Immature natural killer cell (primary cell): ENCODE measurements around the gene RIMBP2. TPM values are rescaled to one million over a fixed set of nuclear protein-coding genes. Genes with fewer than 3 reads are reported as not detected.

Source experiments
- DNase-seq, 3 donors: peaks; one replicate each; pipeline ENCODE4 v3.0.0; 2022; ENCODE audit warnings: mixed read lengths in 1 of 3
- H3K27ac Mint-ChIP-seq, 6 donors: one replicate each; pipeline ENCODE4 v1.8.0; 2020; ENCODE audit warnings: mixed read lengths in 6 of 6, mild to moderate bottlenecking in 5 of 6, inconsistent platforms in 4 of 6, moderate library complexity in 3 of 6
- H3K27me3 Mint-ChIP-seq, 3 donors: one replicate each; pipeline ENCODE4 v1.8.0; 2020 to 2021; ENCODE audit warnings: low read depth in 3 of 3, mild to moderate bottlenecking in 3 of 3, mixed read lengths in 3 of 3, moderate library complexity in 3 of 3, inconsistent platforms in 1 of 3
- H3K36me3 Mint-ChIP-seq, 3 donors: one replicate each; pipeline ENCODE4 v1.8.0; 2020; ENCODE audit warnings: mixed read lengths in 3 of 3, inconsistent platforms in 2 of 3, mild to moderate bottlenecking in 2 of 3
- H3K4me1 Mint-ChIP-seq, 2 donors: one replicate each; pipeline ENCODE4 v1.8.0; 2020; ENCODE audit warnings: inconsistent platforms in 2 of 2, mild to moderate bottlenecking in 2 of 2, mixed read lengths in 2 of 2, moderate library complexity in 1 of 2
- H3K4me3 Mint-ChIP-seq, 5 donors: one replicate each; pipeline ENCODE4 v1.8.0; 2020; ENCODE audit warnings: mild to moderate bottlenecking in 5 of 5, mixed read lengths in 5 of 5, inconsistent platforms in 3 of 5, moderate library complexity in 3 of 5
- H3K9me3 Mint-ChIP-seq, 6 donors: one replicate each; pipeline ENCODE4 v1.8.0; 2020; ENCODE audit warnings: mild to moderate bottlenecking in 6 of 6, mixed read lengths in 6 of 6, inconsistent platforms in 4 of 6, moderate library complexity in 3 of 6
- polyA plus RNA-seq, 3 donors: library from polyadenylated mRNA; unstranded; fragments of 300-500 nt; fragmentation: Illumina TruSeq; gene quantifications; one replicate each; pipeline ENCODE4 v1.2.3, GENCODE V29; 2021

Gene RIMBP2
- polyA plus RNA-seq, 3 donors from 2014 or later = not detected

DNA sequence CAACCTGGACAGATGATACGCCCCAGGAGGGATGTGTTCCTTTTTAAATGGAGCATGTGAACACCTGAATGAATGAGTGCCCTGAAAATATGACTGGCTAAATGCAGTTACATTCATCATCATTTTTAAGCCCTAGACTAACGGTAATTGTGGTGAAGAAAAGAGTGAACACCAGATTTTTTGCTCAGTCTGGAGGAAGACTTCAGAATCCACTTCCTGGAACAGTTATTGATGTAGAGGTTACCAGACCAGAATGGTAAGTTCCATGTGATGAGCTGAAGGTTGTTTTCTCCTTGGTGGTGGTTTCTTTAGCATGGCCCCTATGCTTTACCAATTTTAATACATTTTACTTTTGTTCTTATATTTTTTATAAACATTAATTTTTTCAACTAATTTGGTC, 349.1 kb downstream of the RIMBP2 start:
- peaks cover 1 to 7% (median 6%) of the 10 kb centered on the region in 3 donors for H3K27me3 Mint-ChIP-seq
- no peaks in the 10 kb centered on the region for H3K9me3 Mint-ChIP-seq
- no peak overlapping the region for H3K27ac Mint-ChIP-seq
- no peaks in the 10 kb centered on the region for H3K36me3 Mint-ChIP-seq
- H3K4me1 Mint-ChIP-seq = no peaks in the 10 kb centered on the region
- no peak overlapping the region for H3K4me3 Mint-ChIP-seq
- DNase-seq = no peak

- no peak for DNase-seq
- Mint-ChIP-seq H3K4me1 (no peaks in the 10 kb centered on the region), H3K36me3 (no peaks in the 10 kb centered on the region), H3K9me3 (no peaks in the 10 kb centered on the region), H3K4me3 (no peak overlapping the region), H3K27ac (no peak overlapping the region), H3K27me3 (peaks cover 1 to 8% (median 7%) of the 10 kb centered on the region in 3 donors)
These were observed 349.9 kb downstream of the RIMBP2 start for GRCh38 chr12:130366159-130366558.

- Mint-ChIP-seq H3K36me3 (no peaks in the 10 kb centered on the region), H3K27me3 (peaks cover 1 to 7% (median 4%) of the 10 kb centered on the region in 3 donors), H3K27ac (no peak overlapping the region), H3K9me3 (no peaks in the 10 kb centered on the region), H3K4me3 (no peak overlapping the region), H3K4me1 (no peaks in the 10 kb centered on the region)
- DNase-seq = no peak
These were observed 351.5 kb downstream of the RIMBP2 start for GRCh38 chr12:130364578-130364977.

GRCh38 chr12:130362060-130362459, 354.0 kb downstream of the RIMBP2 start:
- Mint-ChIP-seq H3K4me1 (no peaks in the 10 kb centered on the region), H3K9me3 (no peaks in the 10 kb centered on the region), H3K27ac (no peak overlapping the region), H3K36me3 (no peaks in the 10 kb centered on the region), H3K4me3 (no peak overlapping the region), H3K27me3 (peaks cover 1 to 15% (median 3%) of the 10 kb centered on the region in 3 donors)
- DNase-seq = no peak

DNA sequence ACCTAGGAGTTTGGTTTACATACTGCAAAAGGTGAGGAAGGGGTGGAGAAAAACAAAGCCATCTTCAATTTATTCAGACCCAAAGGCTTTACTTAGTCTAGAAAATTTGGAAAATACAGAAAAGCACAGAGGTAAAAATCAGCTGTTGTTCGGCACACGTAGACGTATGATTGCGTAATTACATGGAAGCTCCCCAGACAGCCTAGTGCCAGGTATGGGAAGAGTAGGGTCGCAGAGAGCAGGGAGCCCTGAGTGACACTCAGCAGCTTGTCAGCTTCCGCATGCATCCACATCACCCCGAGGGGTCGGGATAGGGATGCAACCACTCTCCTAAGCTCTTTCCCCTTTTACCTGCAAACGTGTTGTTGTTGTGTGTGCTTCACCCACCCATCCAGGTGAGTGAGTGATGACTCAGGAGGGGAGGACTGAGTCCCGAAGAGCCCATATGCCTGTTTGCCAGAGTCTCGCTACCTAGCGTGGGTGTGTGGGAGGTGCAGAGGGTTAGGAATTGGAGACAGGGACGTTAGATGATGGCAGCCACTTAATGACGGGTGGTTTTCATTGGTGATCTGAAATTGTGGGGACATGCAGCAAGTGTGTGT, 358.3 kb downstream of the RIMBP2 start:
- Mint-ChIP-seq H3K4me3 (no peak overlapping the region), H3K27ac (no peak overlapping the region), H3K4me1 (no peaks in the 10 kb centered on the region), H3K27me3 (peaks cover 0 to 12% (median 6%) of the 10 kb centered on the region in 3 donors), H3K36me3 (no peaks in the 10 kb centered on the region), H3K9me3 (no peaks in the 10 kb centered on the region)
- DNase-seq = no peak

DNA sequence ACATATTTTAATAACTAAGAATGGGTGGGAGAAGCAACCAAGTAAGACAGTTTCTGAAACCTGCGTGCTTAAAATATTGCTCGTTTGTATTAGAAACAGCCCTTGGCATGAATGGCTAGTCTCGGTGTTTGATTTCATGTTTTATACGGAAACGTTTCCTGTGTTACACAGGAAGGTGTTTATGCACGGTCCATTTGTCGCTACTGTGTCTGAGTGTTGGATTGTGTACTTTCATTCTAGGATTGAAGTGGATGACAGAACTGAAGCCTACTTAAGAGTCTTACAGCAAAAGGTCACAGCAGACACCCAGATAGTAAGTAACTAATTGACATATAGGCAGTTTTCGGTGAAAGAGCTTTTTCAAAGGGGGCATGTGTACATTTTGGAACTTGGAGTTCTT, 358.9 kb downstream of the RIMBP2 start:
- Mint-ChIP-seq H3K4me1 (no peaks in the 10 kb centered on the region), H3K9me3 (no peaks in the 10 kb centered on the region), H3K4me3 (no peak overlapping the region), H3K36me3 (no peaks in the 10 kb centered on the region), H3K27ac (no peak overlapping the region), H3K27me3 (peaks cover 0 to 10% (median 6%) of the 10 kb centered on the region in 3 donors)
- no peak for DNase-seq

- Mint-ChIP-seq H3K4me1 (no peaks in the 10 kb centered on the region), H3K4me3 (no peak overlapping the region), H3K27ac (no peak overlapping the region), H3K36me3 (no peaks in the 10 kb centered on the region), H3K9me3 (no peaks in the 10 kb centered on the region), H3K27me3 (peaks cover 2 to 12% (median 10%) of the 10 kb centered on the region in 3 donors)
- no peak for DNase-seq
These were observed 359.9 kb downstream of the RIMBP2 start for GRCh38 chr12:130356222-130356621.

DNA sequence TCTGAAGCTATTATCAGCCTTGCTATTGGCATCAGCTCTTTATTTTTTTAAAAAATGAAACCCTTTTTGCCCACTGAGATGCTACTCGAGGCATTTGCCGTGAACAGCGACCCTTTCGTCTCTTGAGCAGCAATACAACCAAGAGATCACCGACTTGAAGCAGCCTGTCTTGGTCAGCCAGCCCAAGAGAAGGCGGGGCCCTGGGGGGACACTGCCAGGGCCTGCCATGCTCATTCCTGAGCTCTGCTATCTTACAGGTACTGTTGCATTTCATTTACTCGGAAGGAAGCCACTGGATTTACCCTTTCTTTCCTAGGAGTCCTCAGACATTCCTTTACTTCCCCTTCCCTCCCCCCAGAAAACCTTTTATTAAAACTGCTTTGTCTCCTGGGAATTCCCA, 361.7 kb downstream of the RIMBP2 start:
- H3K4me3 Mint-ChIP-seq = no peak overlapping the region
- H3K9me3 Mint-ChIP-seq = no peaks in the 10 kb centered on the region

GRCh38 chr12:130353081-130353480, 363.0 kb downstream of the RIMBP2 start:
- Mint-ChIP-seq H3K4me1 (no peaks in the 10 kb centered on the region), H3K4me3 (no peak overlapping the region), H3K27me3 (peaks cover 3 to 11% (median 6%) of the 10 kb centered on the region in 3 donors), H3K36me3 (no peaks in the 10 kb centered on the region), H3K9me3 (no peaks in the 10 kb centered on the region), H3K27ac (no peak overlapping the region)
- DNase-seq = no peak

More for the DNA sequence above, 361.7 kb downstream of the RIMBP2 start:
- Mint-ChIP-seq H3K27me3 (peaks cover 3 to 12% (median 8%) of the 10 kb centered on the region in 3 donors), H3K4me1 (no peaks in the 10 kb centered on the region), H3K36me3 (no peaks in the 10 kb centered on the region), H3K27ac (no peak overlapping the region)
- DNase-seq = no peak

- H3K27me3 Mint-ChIP-seq = peaks cover 3 to 11% (median 4%) of the 10 kb centered on the region in 3 donors
- DNase-seq = no peak
- H3K27ac Mint-ChIP-seq = no peak overlapping the region
- no peaks in the 10 kb centered on the region for H3K36me3 Mint-ChIP-seq
- H3K9me3 Mint-ChIP-seq = no peaks in the 10 kb centered on the region
- no peak overlapping the region for H3K4me3 Mint-ChIP-seq
- no peaks in the 10 kb centered on the region for H3K4me1 Mint-ChIP-seq
These were observed 364.8 kb downstream of the RIMBP2 start for GRCh38 chr12:130351326-130351725.

- Mint-ChIP-seq H3K9me3 (no peaks in the 10 kb centered on the region), H3K36me3 (no peaks in the 10 kb centered on the region), H3K4me3 (no peak overlapping the region), H3K27me3 (peaks cover 3 to 11% (median 4%) of the 10 kb centered on the region in 3 donors), H3K27ac (no peak overlapping the region), H3K4me1 (no peaks in the 10 kb centered on the region)
- DNase-seq = no peak
These were observed 365.4 kb downstream of the RIMBP2 start for GRCh38 chr12:130350715-130351114.

DNA sequence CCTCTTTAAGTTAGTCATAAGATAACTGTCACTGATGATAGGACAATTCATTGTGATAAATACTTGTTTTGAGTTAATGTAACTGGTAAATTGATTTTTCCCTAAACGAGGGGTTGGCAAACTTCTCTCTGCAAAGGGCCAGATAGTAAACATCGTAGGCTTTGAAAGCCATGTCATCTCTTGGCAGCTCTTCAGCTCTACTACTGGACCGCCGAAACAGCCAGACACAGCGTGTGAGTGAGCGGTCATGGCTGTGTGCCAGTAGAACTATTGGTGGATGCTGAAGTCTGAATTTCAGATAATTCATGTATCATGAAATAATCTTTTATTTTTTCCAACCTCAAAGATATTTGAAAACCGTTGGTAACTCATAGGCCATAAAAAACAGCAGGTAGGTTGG, 368.5 kb downstream of the RIMBP2 start:
- H3K9me3 Mint-ChIP-seq = no peaks in the 10 kb centered on the region
- no peak overlapping the region for H3K4me3 Mint-ChIP-seq
- no peak overlapping the region for H3K27ac Mint-ChIP-seq
- no peaks in the 10 kb centered on the region for H3K4me1 Mint-ChIP-seq
- H3K27me3 Mint-ChIP-seq = peaks cover 2 to 10% (median 3%) of the 10 kb centered on the region in 3 donors
- H3K36me3 Mint-ChIP-seq = no peaks in the 10 kb centered on the region
- DNase-seq = no peak
